ENCODE data around the gene MYO1D.

DNA sequence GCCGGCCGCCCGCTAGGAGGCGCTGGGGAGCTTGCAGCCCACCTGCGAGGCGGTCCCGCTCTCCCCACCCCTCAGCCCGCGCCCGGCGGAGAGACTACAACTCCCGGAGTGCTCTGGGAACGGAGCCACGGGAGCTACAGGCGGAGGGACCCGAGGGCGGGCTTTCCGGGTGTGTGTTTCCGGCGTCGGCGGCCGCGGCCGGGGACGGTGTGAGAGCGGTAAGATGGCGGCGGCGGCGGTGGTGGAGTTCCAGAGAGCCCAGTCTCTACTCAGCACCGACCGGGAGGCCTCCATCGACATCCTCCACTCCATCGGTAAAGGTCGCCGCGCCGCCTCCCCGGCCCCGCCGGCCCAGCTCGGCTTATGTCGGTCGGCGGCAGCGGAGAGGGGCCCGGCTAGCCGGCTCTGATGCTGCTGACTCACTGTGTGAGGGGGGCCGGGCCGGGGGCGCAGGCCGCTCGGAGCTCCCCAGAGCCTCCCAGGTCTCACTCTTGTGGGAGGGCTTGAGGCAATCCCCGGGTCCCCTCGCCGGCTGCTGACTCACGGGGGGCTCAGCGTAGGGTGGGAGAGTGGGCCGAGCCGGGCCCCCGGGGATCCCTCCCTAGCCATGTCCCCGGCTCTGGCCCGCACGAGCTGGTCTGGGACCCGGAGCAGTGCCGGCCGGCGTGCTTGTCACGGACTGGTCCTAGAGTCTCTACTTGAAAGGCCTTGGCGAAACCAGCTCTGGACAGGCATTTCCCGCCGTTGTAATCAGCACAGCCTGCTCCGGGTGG is 432.4 kb downstream of the MYO1D start, which contains the start of gene PSMD11:
- TF ChIP-seq EZH2 (IDR thresholded peaks at IDR 0.05; ENCODE audit: low read depth), result no peak
- TF ChIP-seq, protein P1, sequence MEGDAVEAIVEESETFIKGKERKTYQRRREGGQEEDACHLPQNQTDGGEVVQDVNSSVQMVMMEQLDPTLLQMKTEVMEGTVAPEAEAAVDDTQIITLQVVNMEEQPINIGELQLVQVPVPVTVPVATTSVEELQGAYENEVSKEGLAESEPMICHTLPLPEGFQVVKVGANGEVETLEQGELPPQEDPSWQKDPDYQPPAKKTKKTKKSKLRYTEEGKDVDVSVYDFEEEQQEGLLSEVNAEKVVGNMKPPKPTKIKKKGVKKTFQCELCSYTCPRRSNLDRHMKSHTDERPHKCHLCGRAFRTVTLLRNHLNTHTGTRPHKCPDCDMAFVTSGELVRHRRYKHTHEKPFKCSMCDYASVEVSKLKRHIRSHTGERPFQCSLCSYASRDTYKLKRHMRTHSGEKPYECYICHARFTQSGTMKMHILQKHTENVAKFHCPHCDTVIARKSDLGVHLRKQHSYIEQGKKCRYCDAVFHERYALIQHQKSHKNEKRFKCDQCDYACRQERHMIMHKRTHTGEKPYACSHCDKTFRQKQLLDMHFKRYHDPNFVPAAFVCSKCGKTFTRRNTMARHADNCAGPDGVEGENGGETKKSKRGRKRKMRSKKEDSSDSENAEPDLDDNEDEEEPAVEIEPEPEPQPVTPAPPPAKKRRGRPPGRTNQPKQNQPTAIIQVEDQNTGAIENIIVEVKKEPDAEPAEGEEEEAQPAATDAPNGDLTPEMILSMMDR (conservative IDR thresholded peaks at IDR 0.05), result peak; percentile 90; the same call in 1 of the 2 replicates
